Stomach (tissue), 4 donors: ENCODE measurements around the gene VASP.
A peak's percentile ranks its signal among the peaks of the same experiment; 100 is the strongest.

Experiments
- CTCF ChIP-seq, 7 experiments: fragments of 450-650 bp in 4 of 7; fragments of 200-600 bp in 3 of 7; sonication (generic) in 3 of 7; IDR thresholded peaks; one replicate each; pipeline ENCODE4 v1.5.1; 2016 to 2019; ENCODE audit warnings: antibody characterized with exemption in 7 of 7, control low read depth in 2 of 7, mild to moderate bottlenecking in 1 of 7
- EP300 ChIP-seq: sonication (generic); formaldehyde crosslinking; IDR thresholded peaks from one replicate; pipeline ENCODE4 v1.6.1; 2017; ENCODE audit warnings: antibody characterized with exemption
- POLR2A ChIP-seq, 4 donors: fragments of 450-650 bp; IDR thresholded peaks; one replicate each; pipeline ENCODE4 v1.6.1; 2016; ENCODE audit warnings: antibody characterized with exemption in 4 of 4, control low read depth in 2 of 4, mild to moderate bottlenecking in 1 of 4, moderate library complexity in 1 of 4
- POLR2AphosphoS5 ChIP-seq, 3 donors: sonication (generic); formaldehyde crosslinking; IDR thresholded peaks; one replicate each; pipeline ENCODE4 v1.6.1; 2016; ENCODE audit warnings: antibody characterized with exemption in 3 of 3

GRCh38 chr19:45474606-45475521 is 32.4 kb upstream of the VASP start:
- TF ChIP-seq POLR2AphosphoS5 (IDR thresholded peaks at IDR 0.05) (peak in 1 of 3 donors; percentile 4), CTCF (IDR thresholded peaks at IDR 0.05) (no peak), POLR2A (IDR thresholded peaks at IDR 0.05) (no peak), EP300 (no peak)
